ENCODE results near the gene KLF13.

KLF13 gene

GRCh38 chr15:31365655-31366127 is 39.1 kb downstream of the KLF13 start:
- DNase-seq, result peak; percentile 86

DNA sequence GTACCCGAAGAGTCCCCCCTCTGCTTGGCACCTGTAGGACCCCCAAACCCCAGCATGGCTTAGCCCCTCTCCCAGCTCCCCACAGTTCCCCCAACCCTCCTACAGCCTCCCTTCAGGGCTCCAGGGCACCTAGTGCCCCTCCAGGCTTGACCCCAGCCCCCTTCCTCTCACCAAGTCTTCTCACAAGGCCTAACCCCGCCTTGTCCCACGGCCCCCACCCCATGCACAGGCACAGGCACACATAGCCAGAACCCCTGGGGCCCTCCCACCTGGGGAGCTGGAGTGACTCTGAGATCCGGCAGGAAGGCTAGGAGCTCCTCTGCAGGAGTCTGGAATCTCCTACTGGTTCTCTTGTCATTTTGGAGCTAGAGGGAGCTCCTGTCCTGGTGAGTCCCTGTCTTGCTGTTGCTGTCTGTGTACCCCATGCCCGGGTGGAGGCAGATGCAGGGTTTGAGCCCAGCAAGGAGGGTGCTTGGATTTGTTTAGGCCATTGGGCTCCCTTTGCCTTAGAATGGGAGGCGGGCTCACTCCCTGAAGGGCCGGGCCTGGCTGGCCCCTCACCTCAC is 39.6 kb downstream of the KLF13 start:
- no peak for DNase-seq

GRCh38 chr15:31367021-31367729 is 40.5 kb downstream of the KLF13 start:
- no peak for DNase-seq

GRCh38 chr15:31367730-31368344 is 41.2 kb downstream of the KLF13 start:
- DNase-seq, result no peak

- no peak for DNase-seq
Observed at GRCh38 chr15:31369727-31370126, 43.1 kb downstream of the KLF13 start.

DNA sequence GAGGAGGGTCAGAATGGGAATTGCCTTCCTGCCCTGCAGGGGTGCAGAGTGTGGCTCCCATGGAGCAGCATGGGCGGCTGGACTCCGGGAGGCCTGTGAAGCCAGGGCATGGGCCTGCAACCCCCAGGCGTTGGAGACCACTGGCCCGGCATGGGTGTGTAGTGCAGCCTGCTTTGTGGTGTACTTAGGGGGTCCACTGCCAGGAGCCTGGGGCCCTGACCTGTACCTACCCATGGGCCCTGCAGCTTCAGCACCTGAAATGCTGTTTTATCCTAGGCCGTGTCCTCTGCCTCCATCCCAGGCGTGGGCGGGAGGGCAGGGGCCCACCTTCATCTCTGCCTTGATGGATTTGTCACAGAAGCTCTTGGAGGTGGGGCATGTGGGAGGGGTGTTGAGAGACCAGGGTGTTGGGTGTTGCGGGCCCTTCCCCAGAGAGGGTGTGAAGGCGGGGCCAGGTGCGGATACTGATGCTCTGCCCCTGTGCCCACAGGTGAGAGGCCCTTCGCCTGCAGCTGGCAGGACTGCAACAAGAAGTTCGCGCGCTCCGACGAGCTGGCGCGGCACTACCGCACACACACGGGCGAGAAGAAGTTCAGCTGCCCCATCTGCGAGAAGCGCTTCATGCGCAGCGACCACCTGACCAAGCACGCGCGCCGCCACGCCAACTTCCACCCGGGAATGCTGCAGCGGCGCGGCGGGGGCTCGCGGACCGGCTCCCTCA is 45.0 kb downstream of the KLF13 start:
- no peak for DNase-seq

GRCh38 chr15:31372635-31373091 is 46.0 kb downstream of the KLF13 start:
- DNase-seq, result no peak

DNA sequence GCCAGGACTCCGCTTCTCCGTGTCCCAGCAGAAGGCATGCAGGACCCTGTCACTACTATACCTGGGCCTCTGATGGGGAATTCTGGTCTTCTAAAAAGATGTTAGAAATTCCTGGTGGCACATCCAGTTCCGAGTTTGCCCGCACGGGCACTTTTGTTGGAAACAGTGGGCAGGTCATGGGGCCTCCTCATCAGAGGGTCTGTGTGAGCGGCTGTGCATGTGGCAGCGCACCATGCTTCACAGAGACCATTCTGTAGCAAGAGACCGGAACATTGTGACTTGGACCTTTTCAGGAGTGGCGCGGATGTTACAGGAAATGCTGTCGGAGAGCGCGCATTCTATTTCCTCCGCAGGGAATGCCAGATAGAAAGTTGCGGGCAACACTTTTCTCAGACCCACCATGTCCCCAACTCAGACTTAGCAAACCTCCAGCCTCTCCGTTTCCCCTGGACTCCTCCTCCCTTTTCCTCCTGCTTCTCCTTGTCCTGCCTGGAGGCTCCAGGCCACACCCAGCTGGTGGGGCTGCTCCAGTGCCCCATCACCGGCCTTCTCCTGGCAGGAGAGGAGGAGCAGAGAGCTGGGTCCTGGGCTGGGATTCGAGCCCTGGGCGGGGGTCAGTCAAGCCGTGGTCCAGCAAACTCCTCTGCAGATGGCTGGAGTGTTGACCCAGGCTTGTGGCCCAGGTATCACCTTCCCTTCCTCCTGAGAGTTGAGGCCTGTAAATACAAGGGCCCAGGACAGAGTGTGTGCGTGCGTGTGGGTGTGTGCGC is 46.6 kb downstream of the KLF13 start:
- DNase-seq, result no peak

DNA sequence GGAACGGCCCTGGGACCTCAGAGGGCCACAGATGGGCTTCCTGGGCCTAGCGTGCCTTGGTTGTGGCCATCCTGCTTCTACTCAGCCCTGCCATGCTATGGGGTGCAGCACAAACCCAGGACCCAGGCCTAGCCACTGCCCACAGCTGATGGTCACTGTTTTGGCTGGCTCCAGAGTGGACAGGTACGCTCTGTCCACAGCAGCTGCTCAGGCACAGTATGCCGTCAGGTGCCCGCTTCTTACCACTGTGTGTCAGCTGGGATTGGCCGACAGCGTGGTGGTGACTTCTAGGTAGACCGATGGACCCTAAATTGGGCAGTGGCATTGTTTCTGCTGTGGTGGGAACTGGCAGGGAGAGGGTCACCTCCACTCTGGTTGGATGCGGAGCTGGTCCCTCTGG is 47.3 kb downstream of the KLF13 start:
- no peak for DNase-seq

DNA sequence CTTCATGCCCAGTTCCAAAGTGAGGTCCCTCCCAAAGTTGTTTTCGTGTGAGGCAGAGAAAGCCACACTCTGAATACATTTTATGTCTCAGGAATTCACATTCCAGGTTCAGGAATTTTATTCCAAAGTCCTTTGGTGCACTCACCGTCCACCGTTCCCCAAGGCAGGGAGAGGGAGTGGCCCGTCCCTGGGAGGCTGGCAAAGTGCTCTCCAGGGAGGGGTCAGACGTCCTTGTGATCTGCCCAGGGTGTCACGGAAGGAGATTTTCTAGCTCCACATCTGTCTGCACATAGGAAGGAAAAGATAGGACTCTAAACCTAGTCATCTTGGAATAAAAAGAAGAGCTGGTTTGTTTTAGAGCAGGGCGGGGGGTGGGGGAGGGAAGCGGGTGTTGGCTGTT is 47.9 kb downstream of the KLF13 start:
- DNase-seq, result no peak

GRCh38 chr15:31374986-31375385 is 48.4 kb downstream of the KLF13 start:
- no peak for DNase-seq

DNA sequence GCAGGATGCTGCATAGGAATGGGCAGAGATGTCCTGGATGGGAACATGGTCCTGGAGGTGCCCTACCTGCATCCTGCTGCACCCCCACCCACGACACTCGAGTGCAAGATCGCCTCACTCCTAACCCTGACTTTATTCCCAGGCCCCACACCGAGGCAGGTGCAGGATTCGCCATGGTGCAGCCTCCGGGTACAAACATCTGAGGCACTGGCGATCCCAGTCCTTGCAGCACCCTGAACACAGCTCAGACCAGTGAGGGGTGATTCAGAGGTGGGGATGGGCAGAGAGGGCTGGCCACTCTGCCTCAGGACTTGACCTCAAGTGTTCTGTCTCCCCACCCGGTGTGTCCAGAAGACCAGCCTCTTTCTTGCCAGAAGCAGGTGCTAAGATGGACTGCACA is 49.1 kb downstream of the KLF13 start:
- DNase-seq, result no peak

DNA sequence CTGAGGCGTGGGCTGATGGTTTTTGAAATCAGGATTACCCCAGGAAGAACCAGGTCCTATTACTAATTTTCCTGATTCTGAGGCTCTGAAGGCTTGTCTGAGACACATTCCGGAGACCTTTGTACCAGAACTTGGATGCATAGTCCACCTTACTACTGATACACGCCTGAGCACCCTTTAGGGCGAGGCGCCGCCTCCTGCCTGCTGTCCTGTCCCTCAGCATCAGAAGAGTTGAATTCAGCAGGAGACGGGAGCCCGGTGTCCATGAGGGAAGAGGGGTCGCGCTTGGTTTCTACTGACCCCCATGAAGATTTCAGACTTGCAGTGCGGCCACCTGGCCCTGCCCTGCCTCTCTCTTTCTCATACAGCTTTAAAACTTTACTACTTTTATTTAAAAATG is 49.9 kb downstream of the KLF13 start:
- DNase-seq, result no peak

DNA sequence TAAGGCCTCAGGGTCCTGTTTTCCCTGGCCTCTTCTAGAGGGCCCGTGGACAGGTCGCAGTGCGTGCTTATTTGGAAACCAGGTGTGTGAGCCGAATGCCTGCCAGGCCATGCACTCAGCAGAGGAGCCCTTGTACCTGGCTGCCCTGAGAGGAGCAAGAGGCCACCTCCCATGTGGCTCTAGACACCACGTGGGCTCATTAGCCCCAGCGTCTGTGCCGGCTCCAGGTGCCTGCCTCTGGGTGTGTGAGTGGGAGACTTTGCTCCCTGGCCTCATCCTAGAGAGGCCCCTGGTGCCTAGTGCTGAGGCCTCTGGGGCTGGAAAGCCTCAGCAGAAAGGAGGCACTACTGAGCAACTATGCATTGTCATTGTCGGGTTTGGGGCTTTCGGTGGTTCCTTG is 50.4 kb downstream of the KLF13 start:
- no peak for DNase-seq

GRCh38 chr15:31378363-31378903 is 51.8 kb downstream of the KLF13 start:
- DNase-seq, result no peak

DNA sequence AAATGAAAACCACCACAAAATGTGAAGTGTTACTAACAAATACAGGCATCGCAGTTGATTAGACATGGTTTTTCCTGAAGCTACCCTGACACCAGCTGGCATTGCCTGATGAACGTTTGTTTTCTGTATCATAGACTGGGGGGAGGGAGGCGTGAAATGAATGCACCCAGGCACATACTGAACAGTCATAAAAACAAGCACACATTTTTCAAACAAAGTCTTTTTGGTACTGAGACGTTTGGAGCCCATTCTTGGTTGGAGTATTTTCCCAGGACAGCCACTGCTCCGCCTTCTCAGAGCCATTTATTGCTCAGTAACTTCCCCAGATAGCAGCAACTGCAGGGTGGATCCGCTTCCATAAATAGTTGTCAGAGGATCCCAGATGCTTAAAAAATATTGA is 52.4 kb downstream of the KLF13 start:
- no peak for DNase-seq

DNA sequence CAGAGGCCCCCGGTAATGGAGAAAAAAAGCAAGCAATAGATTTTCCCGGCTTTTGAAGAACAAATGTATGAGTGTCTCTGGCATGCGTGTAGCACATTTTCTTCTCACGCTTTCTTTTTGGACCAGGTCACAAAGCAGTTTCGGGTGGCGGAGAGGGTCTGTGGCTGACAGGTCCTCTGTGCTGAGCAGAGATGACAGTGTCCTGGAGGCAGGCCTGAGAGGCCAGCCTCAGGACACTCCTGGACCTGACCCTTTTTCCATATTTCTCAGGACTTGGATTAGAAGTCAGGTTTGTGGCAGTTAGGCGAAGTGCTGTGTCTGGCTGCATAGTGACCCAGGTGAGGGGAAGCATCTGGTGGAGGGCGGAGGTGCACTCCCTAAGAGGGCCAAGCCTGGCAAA is 52.9 kb downstream of the KLF13 start:
- DNase-seq, result no peak

- no peak for DNase-seq
Observed at GRCh38 chr15:31381801-31382712, 55.4 kb downstream of the KLF13 start.

- no peak for DNase-seq
Observed at GRCh38 chr15:31382713-31383045, 56.0 kb downstream of the KLF13 start.

DNA sequence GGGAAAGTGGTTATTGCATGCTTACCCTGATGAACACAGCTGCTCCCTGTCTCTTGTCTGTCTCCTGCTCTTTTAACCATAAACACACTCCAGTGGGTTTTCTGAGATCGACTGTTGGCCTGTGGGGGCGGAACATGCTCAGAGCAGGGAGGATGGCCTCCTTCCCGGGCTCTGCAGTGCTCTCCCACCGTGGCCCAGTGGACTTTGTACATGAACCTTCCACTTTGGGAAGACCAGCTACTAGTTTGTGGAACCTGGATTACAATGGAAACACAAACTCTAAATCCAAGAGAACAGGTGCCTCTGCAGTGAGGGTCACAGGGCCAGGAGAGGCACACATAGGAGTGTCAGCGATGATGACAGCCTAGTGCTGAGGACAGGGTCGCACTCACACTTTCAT is 56.5 kb downstream of the KLF13 start:
- no peak for DNase-seq

- no peak for DNase-seq
Observed at GRCh38 chr15:31384568-31384967, 57.9 kb downstream of the KLF13 start.

DNA sequence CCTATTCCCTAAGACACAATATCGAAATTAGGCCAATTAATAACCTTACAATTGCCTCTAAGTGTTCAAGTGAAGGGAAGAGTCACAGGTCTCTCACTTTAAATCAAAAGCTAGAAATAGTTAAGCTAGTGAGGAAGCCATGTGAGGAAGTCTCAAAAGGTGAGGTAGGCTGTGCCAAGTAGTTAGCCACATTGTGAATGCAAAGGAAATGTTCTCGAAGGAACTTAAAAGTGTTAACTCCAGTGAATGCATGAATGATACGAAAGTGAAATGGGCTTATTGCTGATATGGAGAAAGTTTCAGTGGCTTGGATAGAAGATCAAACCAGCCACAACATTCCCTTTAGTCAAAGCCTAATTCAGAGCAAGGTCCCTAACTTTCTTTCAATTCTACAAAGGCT is 59.1 kb downstream of the KLF13 start:
- DNase-seq, result no peak
